Astrocyte (in vitro differentiated cells and primary cell): ENCODE data around the gene AP2M1. TPM values are rescaled to one million over a fixed set of nuclear protein-coding genes. Genes with fewer than 3 reads are reported as not detected.

Experiments used
- DNase-seq: peaks from one replicate; pipeline ENCODE4 v3.0.0-alpha.2; 2010; ENCODE audit warnings: low read depth
- FAIRE-seq: peaks from 2 replicates; lab custom pipeline; 2011; peaks lifted over from hg19 to GRCh38; lab: Jason Lieb, UNC
- H2AFZ ChIP-seq: 2 replicates; pipeline ENCODE4 v1.6.0; 2012; ENCODE audit warnings: low read depth, low read length, inconsistent platforms
- H3K27ac ChIP-seq: 2 replicates; pipeline ENCODE4 v1.5.1; 2011; ENCODE audit warnings: low read depth, low read length, inconsistent platforms
- H3K27me3 ChIP-seq: 2 replicates; pipeline ENCODE4 v1.6.0; 2011; ENCODE audit warnings: low read length, inconsistent platforms; ENCODE audit not compliant: insufficient read depth
- H3K36me3 ChIP-seq: 2 replicates; pipeline ENCODE4 v1.5.1; 2011; ENCODE audit warnings: low read length, inconsistent platforms; ENCODE audit not compliant: insufficient read depth
- H3K4me1 ChIP-seq: 2 replicates; pipeline ENCODE4 v1.5.1; 2011; ENCODE audit warnings: low read length, inconsistent platforms; ENCODE audit not compliant: insufficient read depth
- H3K4me2 ChIP-seq: 2 replicates; pipeline ENCODE4 v1.6.0; 2012; ENCODE audit warnings: low read length, inconsistent platforms
- H3K4me3 ChIP-seq: 2 replicates; pipeline ENCODE4 v1.5.1; 2011; ENCODE audit warnings: low read depth, mild to moderate bottlenecking, low read length, inconsistent platforms; ENCODE audit not compliant: insufficient read depth
- H3K79me2 ChIP-seq: 2 replicates; pipeline ENCODE4 v1.6.0; 2012; ENCODE audit warnings: mild to moderate bottlenecking, low read length, inconsistent platforms; ENCODE audit not compliant: insufficient read depth
- H3K9ac ChIP-seq: 2 replicates; pipeline ENCODE4 v1.6.0; 2012; ENCODE audit warnings: mild to moderate bottlenecking, low read length, inconsistent platforms
- H3K9me3 ChIP-seq: 2 replicates; pipeline ENCODE4 v1.5.1; 2012; ENCODE audit warnings: low read depth, mild to moderate bottlenecking, low read length, inconsistent platforms; ENCODE audit not compliant: insufficient read depth
- H4K20me1 ChIP-seq: 2 replicates; pipeline ENCODE4 v1.6.0; 2012; ENCODE audit warnings: low read length, inconsistent platforms; ENCODE audit not compliant: insufficient read depth
- H3K27ac Mint-ChIP-seq: one replicate; pipeline ENCODE4 v1.8.0; 2021; ENCODE audit warnings: mild to moderate bottlenecking, mixed read lengths; ENCODE audit not compliant: unreplicated experiment
- H3K27me3 Mint-ChIP-seq: one replicate; pipeline ENCODE4 v1.8.0; 2021; ENCODE audit warnings: low read depth, mixed read lengths; ENCODE audit not compliant: unreplicated experiment
- H3K36me3 Mint-ChIP-seq: one replicate; pipeline ENCODE4 v1.8.0; 2021; ENCODE audit warnings: low read depth, mixed read lengths; ENCODE audit not compliant: unreplicated experiment
- H3K4me1 Mint-ChIP-seq: one replicate; pipeline ENCODE4 v1.8.0; 2021; ENCODE audit warnings: low read depth, mixed read lengths; ENCODE audit not compliant: unreplicated experiment
- H3K4me3 Mint-ChIP-seq: one replicate; pipeline ENCODE4 v1.8.0; 2021; ENCODE audit warnings: mild to moderate bottlenecking, moderate library complexity, mixed read lengths; ENCODE audit not compliant: unreplicated experiment
- H3K9me3 Mint-ChIP-seq: one replicate; pipeline ENCODE4 v1.8.0; 2021; ENCODE audit warnings: mild to moderate bottlenecking, mixed read lengths; ENCODE audit not compliant: unreplicated experiment
- CTCF ChIP-seq: IDR thresholded peaks from 2 replicates; pipeline ENCODE4 v1.5.1; 2011; ENCODE audit warnings: low read depth, mild to moderate bottlenecking, inconsistent platforms, low read length, moderate library complexity; ENCODE audit not compliant: insufficient read depth
- EZH2 ChIP-seq: IDR thresholded peaks from 2 replicates; pipeline ENCODE4 v1.6.1; 2012; ENCODE audit warnings: mild to moderate bottlenecking, low read length, inconsistent platforms; ENCODE audit not compliant: insufficient read depth
- total RNA-seq: library from RNA; stranded (reverse); gene quantifications from 2 replicates; pipeline ENCODE4 v1.2.1, GENCODE V29; 2021

Gene AP2M1
- total RNA-seq, 1 donor from 2014 or later, result 603 TPM

- Mint-ChIP-seq H3K4me1 (peaks cover 12% of the 10 kb centered on the region), H3K9me3 (no peaks in the 10 kb centered on the region), H3K27ac (peak overlapping the region; percentile 59), H3K36me3 (no peaks in the 10 kb centered on the region), H3K4me3 (peak overlapping the region; percentile 97), H3K27me3 (no peaks in the 10 kb centered on the region)
- peak overlapping the region; percentile 95 for H2AFZ ChIP-seq
- peak overlapping the region; percentile 62 for H3K27ac ChIP-seq
- peaks cover 15% of the 10 kb centered on the region for H4K20me1 ChIP-seq
- peak overlapping the region; percentile 89 for H3K9ac ChIP-seq
- H3K9me3 ChIP-seq, result no peaks in the 10 kb centered on the region
- peaks cover 5% of the 10 kb centered on the region for H3K36me3 ChIP-seq
- no peaks in the 10 kb centered on the region for H3K27me3 ChIP-seq
- DNase-seq, result no peak
- H3K79me2 ChIP-seq, result peaks cover 45% of the 10 kb centered on the region
- peaks cover 13% of the 10 kb centered on the region for H3K4me1 ChIP-seq
- H3K4me3 ChIP-seq, result peak overlapping the region; percentile 93
- H3K4me2 ChIP-seq, result peak overlapping the region; percentile 96
- no peak for FAIRE-seq
- TF ChIP-seq CTCF, result no peak
- TF ChIP-seq EZH2, result no peak
These were observed 39.9 kb upstream of the AP2M1 start for GRCh38 chr3:184134746-184135148.

GRCh38 chr3:184135149-184135910, 39.3 kb upstream of the AP2M1 start, which contains the start of gene EIF2B5:
EIF2B5 (plus strand) TSS chr3:184135358; CDS start chr3:184135386, 28 bp downstream.
- TF ChIP-seq EZH2 (no peak), CTCF (no peak)
- H3K79me2 ChIP-seq, result peaks cover 51% of the 10 kb centered on the region
- peak within 1 kb of the TSS; percentile 95 for H2AFZ ChIP-seq
- H4K20me1 ChIP-seq, result peaks cover 15% of the 10 kb centered on the region
- peaks cover 12% of the 10 kb centered on the region for H3K4me1 Mint-ChIP-seq
- H3K9me3 ChIP-seq, result no peaks in the 10 kb centered on the region
- H3K4me1 ChIP-seq, result peaks cover 13% of the 10 kb centered on the region
- H3K27ac Mint-ChIP-seq, result peak within 1 kb of the TSS; percentile 59
- peak within 1 kb of the TSS; percentile 96 for H3K4me2 ChIP-seq
- DNase-seq, result peak; percentile 86
- peak within 1 kb of the TSS; percentile 97 for H3K4me3 Mint-ChIP-seq
- no peaks in the 10 kb centered on the region for H3K27me3 Mint-ChIP-seq
- peak within 1 kb of the TSS; percentile 62 for H3K27ac ChIP-seq
- no peaks in the 10 kb centered on the region for H3K9me3 Mint-ChIP-seq
- H3K27me3 ChIP-seq, result no peaks in the 10 kb centered on the region
- peak within 1 kb of the TSS; percentile 89 for H3K9ac ChIP-seq
- FAIRE-seq, result no peak
- peaks cover 5% of the 10 kb centered on the region for H3K36me3 ChIP-seq
- peak within 1 kb of the TSS; percentile 93 for H3K4me3 ChIP-seq
- H3K36me3 Mint-ChIP-seq, result no peaks in the 10 kb centered on the region

DNA sequence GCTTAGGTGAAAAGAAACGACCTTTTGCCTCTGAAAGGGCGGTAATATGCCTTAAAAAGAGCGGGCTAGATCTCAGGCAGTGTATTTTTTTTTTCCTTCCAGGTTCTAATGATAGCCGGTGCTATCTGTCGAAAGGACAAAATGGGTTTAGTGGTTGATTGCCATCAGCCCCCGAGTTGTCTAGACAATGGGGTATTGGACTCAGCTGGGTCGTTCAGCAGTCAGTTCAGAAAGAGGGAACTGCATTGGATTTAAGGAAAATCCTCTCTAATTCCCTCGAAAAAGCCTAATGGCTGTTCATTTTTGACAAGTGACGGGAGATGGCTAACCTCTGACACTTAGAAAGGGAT, 38.8 kb upstream of the AP2M1 start:
- H3K36me3 ChIP-seq, result peaks cover 5% of the 10 kb centered on the region
- no peaks in the 10 kb centered on the region for H3K27me3 ChIP-seq
- Mint-ChIP-seq H3K4me3 (peak overlapping the region; percentile 97), H3K27ac (peak overlapping the region; percentile 59), H3K27me3 (no peaks in the 10 kb centered on the region), H3K9me3 (no peaks in the 10 kb centered on the region), H3K36me3 (no peaks in the 10 kb centered on the region), H3K4me1 (peaks cover 12% of the 10 kb centered on the region)
- peak overlapping the region; percentile 95 for H2AFZ ChIP-seq
- FAIRE-seq (no peak), DNase-seq (no peak)
- H3K79me2 ChIP-seq, result peaks cover 52% of the 10 kb centered on the region
- peaks cover 15% of the 10 kb centered on the region for H4K20me1 ChIP-seq
- H3K9me3 ChIP-seq, result no peaks in the 10 kb centered on the region
- H3K27ac ChIP-seq, result peak overlapping the region; percentile 62
- TF ChIP-seq EZH2 (no peak), CTCF (no peak)
- peak overlapping the region; percentile 96 for H3K4me2 ChIP-seq
- peak overlapping the region; percentile 93 for H3K4me3 ChIP-seq
- peak overlapping the region; percentile 89 for H3K9ac ChIP-seq
- peaks cover 13% of the 10 kb centered on the region for H3K4me1 ChIP-seq
